ENCODE measurements around the gene U2AF2. TPM values are rescaled to one million over a fixed set of nuclear protein-coding genes. Genes with fewer than 3 reads are reported as not detected.

U2AF2 gene
- total RNA-seq, 1 experiment from 2014 or later = 323 TPM

DNA sequence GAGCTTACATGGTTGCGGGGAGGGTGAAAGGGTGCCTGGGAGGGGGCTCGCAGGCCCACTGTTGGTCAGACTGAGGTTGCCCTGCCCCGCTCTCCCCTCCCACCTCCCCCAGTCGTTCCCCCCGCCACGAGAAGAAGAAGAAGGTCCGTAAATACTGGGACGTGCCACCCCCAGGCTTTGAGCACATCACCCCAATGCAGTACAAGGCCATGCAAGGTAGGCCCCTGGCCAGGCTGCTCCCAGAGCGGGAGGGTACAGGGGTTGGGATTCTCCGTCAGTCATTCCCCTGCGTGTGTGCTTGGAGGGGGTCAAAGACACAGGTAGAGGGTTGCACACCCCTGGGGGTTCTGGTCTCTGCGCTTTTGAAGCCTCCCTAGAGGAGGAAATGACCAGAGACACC is 5.6 kb downstream of the U2AF2 start:
- Histone ChIP-seq H3K27me3 (ENCODE audit: insufficient read depth, low read depth) (no peaks in the 10 kb centered on the region), H3K4me1 (replicated peaks; ENCODE audit: insufficient read depth) (peaks cover 20% of the 10 kb centered on the region), H3K9me2 (ENCODE audit: insufficient read depth) (no peaks in the 10 kb centered on the region), H3K9me3 (ENCODE audit: insufficient read depth, low read depth) (no peaks in the 10 kb centered on the region), H3K79me2 (ENCODE audit: low read depth) (peaks cover 98% of the 10 kb centered on the region), H4K20me1 (ENCODE audit: insufficient read depth) (peaks cover 95% of the 10 kb centered on the region), H2AFZ (no peak overlapping the region), H3K4me3 (no peak overlapping the region), H3K27ac (no peak overlapping the region), H3K36me3 (ENCODE audit: low read depth) (peaks cover 54% of the 10 kb centered on the region), H3K4me2 (no peak overlapping the region), H3F3A (ENCODE audit: insufficient read depth, low read depth) (peaks cover 41% of the 10 kb centered on the region)
- no peak for TF ChIP-seq EZH2 (IDR thresholded peaks at IDR 0.05; ENCODE audit: low read depth)
- TF ChIP-seq, protein P1, sequence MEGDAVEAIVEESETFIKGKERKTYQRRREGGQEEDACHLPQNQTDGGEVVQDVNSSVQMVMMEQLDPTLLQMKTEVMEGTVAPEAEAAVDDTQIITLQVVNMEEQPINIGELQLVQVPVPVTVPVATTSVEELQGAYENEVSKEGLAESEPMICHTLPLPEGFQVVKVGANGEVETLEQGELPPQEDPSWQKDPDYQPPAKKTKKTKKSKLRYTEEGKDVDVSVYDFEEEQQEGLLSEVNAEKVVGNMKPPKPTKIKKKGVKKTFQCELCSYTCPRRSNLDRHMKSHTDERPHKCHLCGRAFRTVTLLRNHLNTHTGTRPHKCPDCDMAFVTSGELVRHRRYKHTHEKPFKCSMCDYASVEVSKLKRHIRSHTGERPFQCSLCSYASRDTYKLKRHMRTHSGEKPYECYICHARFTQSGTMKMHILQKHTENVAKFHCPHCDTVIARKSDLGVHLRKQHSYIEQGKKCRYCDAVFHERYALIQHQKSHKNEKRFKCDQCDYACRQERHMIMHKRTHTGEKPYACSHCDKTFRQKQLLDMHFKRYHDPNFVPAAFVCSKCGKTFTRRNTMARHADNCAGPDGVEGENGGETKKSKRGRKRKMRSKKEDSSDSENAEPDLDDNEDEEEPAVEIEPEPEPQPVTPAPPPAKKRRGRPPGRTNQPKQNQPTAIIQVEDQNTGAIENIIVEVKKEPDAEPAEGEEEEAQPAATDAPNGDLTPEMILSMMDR (conservative IDR thresholded peaks at IDR 0.05) = no peak
- no peak for DNase-seq
- POLR2A ChIA-PET (ENCODE audit: unreplicated experiment) = no interaction called here
- no TSS peak for BruUV-seq (replicated peaks)
- intact Hi-C loops (cut with micrococcal nuclease; ENCODE audit: unreplicated experiment) = no loop called here
- CTCF ChIA-PET = no interaction called here

DNA sequence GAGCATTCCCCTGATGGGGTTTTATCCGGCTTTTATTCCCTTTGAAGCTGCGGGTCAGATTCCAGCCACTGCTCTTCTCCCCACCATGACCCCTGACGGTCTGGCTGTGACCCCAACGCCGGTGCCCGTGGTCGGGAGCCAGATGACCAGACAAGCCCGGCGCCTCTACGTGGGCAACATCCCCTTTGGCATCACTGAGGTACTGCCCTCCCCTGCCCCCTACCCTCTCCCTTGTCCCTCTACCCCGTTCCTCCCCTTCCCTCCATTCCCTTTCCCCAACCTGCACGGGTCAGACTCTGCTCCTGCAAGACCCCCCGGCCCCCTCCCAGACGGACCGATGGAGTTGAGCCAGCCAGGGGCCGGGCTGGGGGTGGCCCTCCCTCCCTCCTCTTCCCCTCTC is 6.2 kb downstream of the U2AF2 start:
- no TSS peak for BruUV-seq (replicated peaks)
- Histone ChIP-seq H3K9me3 (ENCODE audit: insufficient read depth, low read depth) (no peaks in the 10 kb centered on the region), H3K4me1 (replicated peaks; ENCODE audit: insufficient read depth) (peaks cover 20% of the 10 kb centered on the region), H3K4me3 (no peak overlapping the region), H3K79me2 (ENCODE audit: low read depth) (peaks cover 98% of the 10 kb centered on the region), H3K27ac (no peak overlapping the region), H3K27me3 (ENCODE audit: insufficient read depth, low read depth) (no peaks in the 10 kb centered on the region), H3K36me3 (ENCODE audit: low read depth) (peaks cover 50% of the 10 kb centered on the region), H2AFZ (no peak overlapping the region), H3K4me2 (no peak overlapping the region), H3F3A (ENCODE audit: insufficient read depth, low read depth) (peaks cover 41% of the 10 kb centered on the region), H3K9me2 (ENCODE audit: insufficient read depth) (no peaks in the 10 kb centered on the region), H4K20me1 (ENCODE audit: insufficient read depth) (peaks cover 95% of the 10 kb centered on the region)
- no peak for TF ChIP-seq EZH2 (IDR thresholded peaks at IDR 0.05; ENCODE audit: low read depth)
- TF ChIP-seq, protein P1 (conservative IDR thresholded peaks at IDR 0.05) = no peak
- no peak for DNase-seq
- ChIA-PET CTCF (no interaction called here), POLR2A (ENCODE audit: unreplicated experiment) (no interaction called here)
- intact Hi-C loops (cut with micrococcal nuclease; ENCODE audit: unreplicated experiment) = no loop called here

GRCh38 chr19:55661826-55662225 is 7.0 kb downstream of the U2AF2 start:
- Histone ChIP-seq H3F3A (ENCODE audit: insufficient read depth, low read depth) (peaks cover 50% of the 10 kb centered on the region), H3K4me1 (replicated peaks; ENCODE audit: insufficient read depth) (peaks cover 23% of the 10 kb centered on the region), H3K4me3 (no peak overlapping the region), H3K9me3 (ENCODE audit: insufficient read depth, low read depth) (no peaks in the 10 kb centered on the region), H3K36me3 (ENCODE audit: low read depth) (peaks cover 50% of the 10 kb centered on the region), H3K27me3 (ENCODE audit: insufficient read depth, low read depth) (no peaks in the 10 kb centered on the region), H4K20me1 (ENCODE audit: insufficient read depth) (peaks cover 95% of the 10 kb centered on the region), H3K79me2 (ENCODE audit: low read depth) (peaks cover 98% of the 10 kb centered on the region), H3K4me2 (no peak overlapping the region), H3K27ac (no peak overlapping the region), H3K9me2 (ENCODE audit: insufficient read depth) (no peaks in the 10 kb centered on the region), H2AFZ (no peak overlapping the region)
- CTCF ChIA-PET = no interaction called here
- no peak for DNase-seq
- intact Hi-C loops (cut with micrococcal nuclease; ENCODE audit: unreplicated experiment) = no loop called here
- BruUV-seq (replicated peaks) = no TSS peak
- no peak for TF ChIP-seq EZH2 (IDR thresholded peaks at IDR 0.05; ENCODE audit: low read depth)
- TF ChIP-seq, protein P1 (conservative IDR thresholded peaks at IDR 0.05) = no peak
- POLR2A ChIA-PET (ENCODE audit: unreplicated experiment) = no interaction called here
